Liver (tissue), 9 donors: ENCODE measurements around the gene CDH4. TPM values are rescaled to one million over a fixed set of nuclear protein-coding genes. Genes with fewer than 3 reads are reported as not detected.

Experiments used
- DNase-seq: peaks from one replicate; pipeline ENCODE4 v3.0.0-alpha.2; 2017; ENCODE audit warnings: low spot score
- H3K27ac ChIP-seq, 2 donors: one replicate each; pipeline ENCODE4 v1.7.0; 2013; ENCODE audit warnings: inconsistent platforms in 2 of 2, low read length in 2 of 2, control low read depth in 1 of 2, low read depth in 1 of 2, mild to moderate bottlenecking in 1 of 2
- H3K27me3 ChIP-seq, 4 donors: one replicate each; pipeline versions ENCODE4 v1.6.1 to v1.7.0; 2013; ENCODE audit warnings: low read length in 3 of 4, inconsistent platforms in 1 of 4, mild to moderate bottlenecking in 1 of 4, moderate library complexity in 1 of 4; ENCODE audit not compliant: control insufficient read depth in 4 of 4, insufficient read depth in 4 of 4
- H3K36me3 ChIP-seq, 4 donors: one replicate each; pipeline versions ENCODE4 v1.6.1 to v1.7.0; 2013; ENCODE audit warnings: low read length in 3 of 4, mild to moderate bottlenecking in 3 of 4, low read depth in 1 of 4, moderate library complexity in 1 of 4; ENCODE audit not compliant: control insufficient read depth in 4 of 4, insufficient read depth in 3 of 4
- H3K4me1 ChIP-seq, 4 donors: one replicate each; pipeline versions ENCODE4 v1.6.1 to v1.7.0; 2013; ENCODE audit warnings: low read length in 3 of 4, mild to moderate bottlenecking in 3 of 4, moderate library complexity in 1 of 4; ENCODE audit not compliant: control insufficient read depth in 4 of 4, insufficient read depth in 4 of 4
- H3K4me3 ChIP-seq, 3 donors: one replicate each; pipeline versions ENCODE4 v1.6.1 to v1.7.0; 2013; ENCODE audit warnings: low read length in 3 of 3, control low read depth in 1 of 3, low read depth in 1 of 3, mild to moderate bottlenecking in 1 of 3
- H3K9ac ChIP-seq, 2 donors: one replicate each; pipeline ENCODE4 v1.7.0; 2013; ENCODE audit warnings: low read length in 2 of 2, mild to moderate bottlenecking in 2 of 2, moderate library complexity in 2 of 2, control low read depth in 1 of 2, low read depth in 1 of 2
- H3K9me3 ChIP-seq, 4 donors: one replicate each; pipeline versions ENCODE4 v1.6.1 to v1.7.0; 2013; ENCODE audit warnings: low read length in 3 of 4; ENCODE audit not compliant: control insufficient read depth in 4 of 4
- GABPA ChIP-seq, 2 donors: IDR thresholded peaks in 1 of 2; conservative IDR thresholded peaks in 1 of 2; 2 replicates each; pipeline ENCODE4 v1.6.1; 2016; ENCODE audit warnings: antibody characterized with exemption in 2 of 2, mild to moderate bottlenecking in 1 of 2, moderate library complexity in 1 of 2
- HNF4A ChIP-seq, 2 donors: conservative IDR thresholded peaks; 2 replicates each; pipeline ENCODE4 v1.6.1; 2016; ENCODE audit warnings: antibody characterized with exemption in 2 of 2, mild to moderate bottlenecking in 2 of 2
- JUND ChIP-seq, 2 donors: IDR thresholded peaks; 2 replicates each; pipeline ENCODE4 v1.6.1; 2016; ENCODE audit warnings: antibody characterized with exemption in 2 of 2
- MAX ChIP-seq: IDR thresholded peaks from 2 replicates; pipeline ENCODE4 v1.6.1; 2016; ENCODE audit warnings: antibody characterized with exemption
- NR2F2 ChIP-seq: IDR thresholded peaks from 2 replicates; pipeline ENCODE4 v1.6.1; 2016; ENCODE audit warnings: antibody characterized with exemption
- RAD21 ChIP-seq, 2 donors: IDR thresholded peaks; 2 replicates each; pipeline ENCODE4 v1.6.1; 2016; ENCODE audit warnings: antibody characterized with exemption in 2 of 2, mild to moderate bottlenecking in 2 of 2
- TAF1 ChIP-seq: conservative IDR thresholded peaks from 2 replicates; pipeline ENCODE4 v1.6.1; 2016; ENCODE audit warnings: antibody characterized with exemption, mild to moderate bottlenecking
- ZBTB33 ChIP-seq: IDR thresholded peaks from 2 replicates; pipeline ENCODE4 v1.6.1; 2016; ENCODE audit warnings: antibody characterized with exemption
- WGBS: extraction: QIAGEN DNeasy Blood & Tissue Kit; methylation state at CpG from one replicate; pipeline ENCODE4 v1.1.7; 2013; 5-methylcytosine and 5-hydroxymethylcytosine counted together
- polyA plus RNA-seq, 2 donors: library from polyadenylated mRNA; stranded (reverse) in 1 of 2; unstranded in 1 of 2; fragments of 200-250 nt in 1 of 2; fragments of >200 nt in 1 of 2; fragmentation: Nextera tagmentation in 1 of 2; extraction: Ambion mirVana in 1 of 2; gene quantifications; one replicate each; pipeline versions ENCODE4 v1.2.1 to v1.2.3, GENCODE V29; 2013 to 2015
- total RNA-seq, 2 donors: library from RNA; depleted of rRNA; stranded (reverse); fragments of >200 nt; gene quantifications; one replicate each; pipeline ENCODE4 v1.2.3, GENCODE V29; 2014
- TF ChIP-seq, protein P1 (sequence below): fragments of 150-350 bp; IDR thresholded peaks from 2 replicates; pipeline ENCODE4 v1.5.1; 2017; ENCODE audit warnings: improper control_type of control experiment, low read depth, low read length; ENCODE audit not compliant: missing input control
- donor health status: healthy.
- donor health status: healthy.
- donor health status: healthy.
- donor health status: healthy.
- donor health status: healthy.

Gene CDH4
- total and polyA plus RNA-seq, 4 donors = 0.03 to 0.25 (median 0.19) TPM; not detected in 1

- TF ChIP-seq HNF4A (conservative IDR thresholded peaks at IDR 0.05) (no peak), MAX (no peak), TAF1 (no peak), GABPA (IDR thresholded peaks at IDR 0.05 in 1 of 2, conservative IDR thresholded peaks at IDR 0.05 in 1 of 2) (no peak), RAD21 (IDR thresholded peaks at IDR 0.05) (no peak), ZBTB33 (no peak)
- TF ChIP-seq, protein P1, sequence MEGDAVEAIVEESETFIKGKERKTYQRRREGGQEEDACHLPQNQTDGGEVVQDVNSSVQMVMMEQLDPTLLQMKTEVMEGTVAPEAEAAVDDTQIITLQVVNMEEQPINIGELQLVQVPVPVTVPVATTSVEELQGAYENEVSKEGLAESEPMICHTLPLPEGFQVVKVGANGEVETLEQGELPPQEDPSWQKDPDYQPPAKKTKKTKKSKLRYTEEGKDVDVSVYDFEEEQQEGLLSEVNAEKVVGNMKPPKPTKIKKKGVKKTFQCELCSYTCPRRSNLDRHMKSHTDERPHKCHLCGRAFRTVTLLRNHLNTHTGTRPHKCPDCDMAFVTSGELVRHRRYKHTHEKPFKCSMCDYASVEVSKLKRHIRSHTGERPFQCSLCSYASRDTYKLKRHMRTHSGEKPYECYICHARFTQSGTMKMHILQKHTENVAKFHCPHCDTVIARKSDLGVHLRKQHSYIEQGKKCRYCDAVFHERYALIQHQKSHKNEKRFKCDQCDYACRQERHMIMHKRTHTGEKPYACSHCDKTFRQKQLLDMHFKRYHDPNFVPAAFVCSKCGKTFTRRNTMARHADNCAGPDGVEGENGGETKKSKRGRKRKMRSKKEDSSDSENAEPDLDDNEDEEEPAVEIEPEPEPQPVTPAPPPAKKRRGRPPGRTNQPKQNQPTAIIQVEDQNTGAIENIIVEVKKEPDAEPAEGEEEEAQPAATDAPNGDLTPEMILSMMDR = no peak
- Histone ChIP-seq H3K9ac (no peak overlapping the region), H3K27me3 (no peaks in the 10 kb centered on the region), H3K4me1 (no peaks in the 10 kb centered on the region), H3K4me3 (no peak overlapping the region), H3K27ac (no peak overlapping the region), H3K9me3 (peaks cover 2 to 6% (median 4%) of the 10 kb centered on the region in 4 donors), H3K36me3 (peaks cover 1 to 55% (median 28%) of the 10 kb centered on the region in 4 donors)
- 97% methylated on average over 18 of the region's 18 CpGs for WGBS
- no peak for DNase-seq
Observed at GRCh38 chr20:61988665-61989064, 736.6 kb downstream of the CDH4 start.

GRCh38 chr20:61989741-61990140, 737.7 kb downstream of the CDH4 start:
- Histone ChIP-seq H3K27me3 (no peaks in the 10 kb centered on the region), H3K4me3 (no peak overlapping the region), H3K4me1 (no peaks in the 10 kb centered on the region), H3K9me3 (peaks cover 2 to 6% (median 4%) of the 10 kb centered on the region in 4 donors), H3K36me3 (peaks cover 7 to 62% (median 36%) of the 10 kb centered on the region in 4 donors), H3K9ac (no peak overlapping the region), H3K27ac (no peak overlapping the region)
- DNase-seq = no peak
- 91% methylated on average over 14 of the region's 14 CpGs for WGBS
- TF ChIP-seq JUND (IDR thresholded peaks at IDR 0.05) = no peak
- no peak for TF ChIP-seq RAD21 (IDR thresholded peaks at IDR 0.05)
- TF ChIP-seq NR2F2 = no peak
